Breast epithelium (tissue), 3 donors: ENCODE results near the gene FES.

Source experiments
- POLR2A ChIP-seq: fragments of 450-650 bp; IDR thresholded peaks from one replicate; pipeline ENCODE4 v1.6.1; 2016; ENCODE audit warnings: antibody characterized with exemption, mild to moderate bottlenecking, moderate library complexity
- POLR2AphosphoS5 ChIP-seq, 3 donors: sonication (generic); formaldehyde crosslinking; IDR thresholded peaks; one replicate each; pipeline ENCODE4 v1.6.1; 2017; ENCODE audit warnings: antibody characterized with exemption in 3 of 3
- TF ChIP-seq, protein P1 (sequence below), 3 donors: fragments of 450-650 bp; IDR thresholded peaks; one replicate each; pipeline ENCODE4 v1.5.1; 2016 to 2017; ENCODE audit warnings: antibody characterized with exemption in 3 of 3, mild to moderate bottlenecking in 3 of 3, moderate library complexity in 3 of 3

DNA sequence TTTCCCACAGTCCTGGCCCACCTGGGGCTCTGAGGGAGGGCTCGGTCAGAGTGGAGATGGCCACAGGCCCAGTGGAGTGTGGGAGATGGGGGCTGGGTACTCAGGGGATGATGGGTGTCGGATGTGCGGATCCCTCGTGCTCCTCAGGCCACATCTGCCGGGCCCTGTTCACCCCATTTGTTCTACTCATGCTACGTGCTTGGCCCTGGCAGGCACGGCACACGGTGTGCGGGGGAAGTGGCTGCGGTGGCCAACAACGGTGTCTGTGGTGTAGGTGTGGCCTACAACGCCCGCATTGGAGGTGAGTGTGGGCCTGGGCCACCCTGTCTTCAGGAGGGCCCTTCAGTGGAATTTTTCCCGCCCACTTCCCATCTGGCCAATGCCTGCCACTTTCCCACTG lies 7.0 kb upstream of the FES start:
- TF ChIP-seq POLR2A (no peak), POLR2AphosphoS5 (IDR thresholded peaks at IDR 0.05) (no peak)
- TF ChIP-seq, protein P1, sequence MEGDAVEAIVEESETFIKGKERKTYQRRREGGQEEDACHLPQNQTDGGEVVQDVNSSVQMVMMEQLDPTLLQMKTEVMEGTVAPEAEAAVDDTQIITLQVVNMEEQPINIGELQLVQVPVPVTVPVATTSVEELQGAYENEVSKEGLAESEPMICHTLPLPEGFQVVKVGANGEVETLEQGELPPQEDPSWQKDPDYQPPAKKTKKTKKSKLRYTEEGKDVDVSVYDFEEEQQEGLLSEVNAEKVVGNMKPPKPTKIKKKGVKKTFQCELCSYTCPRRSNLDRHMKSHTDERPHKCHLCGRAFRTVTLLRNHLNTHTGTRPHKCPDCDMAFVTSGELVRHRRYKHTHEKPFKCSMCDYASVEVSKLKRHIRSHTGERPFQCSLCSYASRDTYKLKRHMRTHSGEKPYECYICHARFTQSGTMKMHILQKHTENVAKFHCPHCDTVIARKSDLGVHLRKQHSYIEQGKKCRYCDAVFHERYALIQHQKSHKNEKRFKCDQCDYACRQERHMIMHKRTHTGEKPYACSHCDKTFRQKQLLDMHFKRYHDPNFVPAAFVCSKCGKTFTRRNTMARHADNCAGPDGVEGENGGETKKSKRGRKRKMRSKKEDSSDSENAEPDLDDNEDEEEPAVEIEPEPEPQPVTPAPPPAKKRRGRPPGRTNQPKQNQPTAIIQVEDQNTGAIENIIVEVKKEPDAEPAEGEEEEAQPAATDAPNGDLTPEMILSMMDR (IDR thresholded peaks at IDR 0.05), result no peak
